ENCODE measurements around the gene PCDHB14. TPM values are rescaled to one million over a fixed set of nuclear protein-coding genes. Genes with fewer than 3 reads are reported as not detected.

PCDHB14 gene
- 0.05 to 0.15 TPM (median 0.08 TPM) in 5 replicates for total RNA-seq (2022; extraction: Qiagen RNA extraction; ENCODE audit: low read depth)

DNA sequence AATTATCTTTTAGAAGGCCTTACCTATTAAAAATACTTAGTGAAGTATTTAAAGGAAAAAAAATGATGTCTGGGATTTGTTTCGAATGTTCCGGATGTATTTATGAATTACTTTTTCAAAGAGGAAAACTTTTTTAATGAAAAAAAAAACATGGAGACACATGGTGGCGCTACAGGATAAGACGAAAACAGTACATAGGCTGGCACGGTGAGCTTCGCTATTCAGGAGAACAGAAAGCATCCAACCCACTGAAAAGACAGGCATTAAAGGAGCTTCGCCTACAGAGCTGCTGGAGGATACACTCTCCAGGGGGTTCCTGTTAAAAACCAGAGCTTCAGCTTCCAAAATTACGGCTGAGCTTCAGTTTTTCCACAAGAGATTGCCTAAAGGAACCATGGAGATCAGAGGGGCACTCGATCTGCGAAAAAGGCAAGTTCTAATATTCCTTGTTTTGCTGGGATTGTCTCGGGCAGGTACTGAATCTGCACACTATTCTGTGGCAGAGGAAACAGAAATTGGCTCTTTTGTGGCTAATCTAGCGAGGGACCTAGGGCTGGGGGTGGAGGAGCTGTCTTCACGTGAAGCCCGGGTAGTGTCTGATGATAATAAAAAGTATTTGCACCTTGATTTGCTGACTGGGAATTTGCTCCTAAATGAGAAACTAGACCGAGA, at the start of gene PCDHB14:
PCDHB14 (plus strand) TSS at position 232 of the 672 bp plus-strand sequence; CDS start at position 395, 163 bp downstream.

DNA sequence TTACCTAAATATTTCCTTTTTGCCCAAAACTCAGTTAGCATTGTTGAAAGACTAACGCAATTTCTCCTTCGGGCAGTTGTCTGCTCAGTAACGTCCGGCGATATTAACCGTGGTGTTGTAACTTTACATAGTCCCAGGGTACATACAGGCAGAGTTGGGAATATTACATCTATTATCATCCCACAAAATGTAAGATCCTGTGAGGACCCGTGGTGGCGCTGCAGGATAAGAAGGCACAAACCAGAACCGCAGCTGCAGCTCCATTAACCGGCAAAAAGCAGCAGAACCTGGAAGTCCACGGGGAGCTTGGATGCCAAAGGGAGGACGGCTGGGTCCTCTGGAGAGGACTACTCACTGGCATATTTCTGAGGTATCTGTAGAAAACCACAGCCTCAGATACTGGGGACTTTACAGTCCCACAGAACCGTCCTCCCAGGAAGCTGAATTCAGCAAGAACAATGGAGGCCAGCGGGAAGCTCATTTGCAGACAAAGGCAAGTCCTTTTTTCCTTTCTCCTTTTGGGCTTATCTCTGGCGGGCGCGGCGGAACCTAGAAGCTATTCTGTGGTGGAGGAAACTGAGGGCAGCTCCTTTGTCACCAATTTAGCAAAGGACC, 45.5 kb upstream of the PCDHB14 start, which contains the start of gene PCDHB8:
PCDHB8 (plus strand) TSS at position 214 of the 615 bp plus-strand sequence; CDS start at position 459, 245 bp downstream.

DNA sequence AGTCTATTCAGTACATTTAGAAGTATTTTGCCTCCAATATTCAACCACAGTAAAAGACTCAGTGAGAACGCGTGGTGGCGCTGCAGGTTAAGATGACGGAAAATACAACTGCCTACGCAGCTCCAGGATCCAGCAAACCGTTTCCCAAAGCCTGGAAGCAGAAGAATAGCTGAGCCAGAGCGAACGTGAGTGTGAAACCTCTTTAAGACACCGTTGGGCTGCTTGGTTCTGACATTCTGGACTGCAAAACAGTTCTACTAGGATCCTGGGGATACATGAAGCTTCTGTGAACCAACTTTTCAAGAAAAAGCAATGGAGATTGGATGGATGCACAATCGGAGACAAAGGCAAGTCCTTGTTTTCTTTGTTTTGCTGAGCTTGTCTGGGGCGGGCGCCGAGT, 40.9 kb upstream of the PCDHB14 start, which contains the start of gene PCDHB16:
PCDHB16 (plus strand) TSS at position 140 of the 400 bp plus-strand sequence; CDS start at position 313, 173 bp downstream.

DNA sequence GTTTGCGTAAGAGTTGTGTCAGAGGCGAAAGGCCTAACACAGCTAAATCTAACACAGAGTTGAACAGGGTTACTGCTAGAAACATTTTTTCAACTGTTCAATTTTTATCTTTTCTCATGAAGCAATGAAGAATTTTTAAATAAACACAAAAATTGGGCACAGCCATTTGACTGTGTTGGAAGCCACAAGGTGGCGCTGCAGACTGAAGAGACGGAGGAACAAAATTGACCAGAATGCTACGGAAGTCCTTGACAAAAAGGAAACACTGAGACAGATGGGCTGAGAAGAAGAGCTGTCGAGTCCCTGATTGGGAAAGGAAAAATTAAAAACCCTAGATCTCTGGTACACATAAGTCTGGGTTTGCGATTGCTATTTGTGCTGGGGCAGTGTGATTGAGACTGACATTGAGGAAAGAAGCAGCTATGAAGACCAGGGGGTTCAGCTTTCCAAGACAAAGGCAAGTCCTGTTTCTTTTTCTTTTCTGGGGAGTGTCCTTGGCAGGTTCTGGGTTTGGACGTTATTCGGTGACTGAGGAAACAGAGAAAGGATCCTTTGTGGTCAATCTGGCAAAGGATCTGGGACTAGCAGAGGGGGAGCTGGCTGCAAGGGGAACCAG, 36.1 kb upstream of the PCDHB14 start, which contains the start of gene PCDHB9:
PCDHB9 (plus strand) TSS at position 265 of the 616 bp plus-strand sequence; CDS start at position 423, 158 bp downstream.

DNA sequence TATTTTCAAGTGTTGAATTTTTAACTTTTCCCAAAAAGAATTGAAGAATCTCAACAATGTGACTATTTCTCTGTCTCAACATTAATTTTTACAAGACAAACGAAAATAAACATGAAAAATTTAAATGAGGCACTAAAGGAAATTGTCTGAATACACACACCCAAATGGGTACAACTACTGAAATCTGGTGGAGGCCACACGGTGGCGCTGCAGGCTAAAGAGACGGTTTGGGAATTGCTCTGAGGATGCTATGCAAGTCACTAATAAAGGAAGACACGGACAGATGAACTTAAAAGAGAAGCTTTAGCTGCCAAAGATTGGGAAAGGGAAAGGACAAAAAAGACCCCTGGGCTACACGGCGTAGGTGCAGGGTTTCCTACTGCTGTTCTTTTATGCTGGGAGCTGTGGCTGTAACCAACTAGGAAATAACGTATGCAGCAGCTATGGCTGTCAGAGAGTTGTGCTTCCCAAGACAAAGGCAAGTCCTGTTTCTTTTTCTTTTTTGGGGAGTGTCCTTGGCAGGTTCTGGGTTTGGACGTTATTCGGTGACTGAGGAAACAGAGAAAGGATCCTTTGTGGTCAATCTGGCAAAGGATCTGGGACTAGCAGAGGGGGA, 30.9 kb upstream of the PCDHB14 start, which contains the start of gene PCDHB10:
PCDHB10 (plus strand) TSS at position 244 of the 616 bp plus-strand sequence; CDS start at position 444, 200 bp downstream.

DNA sequence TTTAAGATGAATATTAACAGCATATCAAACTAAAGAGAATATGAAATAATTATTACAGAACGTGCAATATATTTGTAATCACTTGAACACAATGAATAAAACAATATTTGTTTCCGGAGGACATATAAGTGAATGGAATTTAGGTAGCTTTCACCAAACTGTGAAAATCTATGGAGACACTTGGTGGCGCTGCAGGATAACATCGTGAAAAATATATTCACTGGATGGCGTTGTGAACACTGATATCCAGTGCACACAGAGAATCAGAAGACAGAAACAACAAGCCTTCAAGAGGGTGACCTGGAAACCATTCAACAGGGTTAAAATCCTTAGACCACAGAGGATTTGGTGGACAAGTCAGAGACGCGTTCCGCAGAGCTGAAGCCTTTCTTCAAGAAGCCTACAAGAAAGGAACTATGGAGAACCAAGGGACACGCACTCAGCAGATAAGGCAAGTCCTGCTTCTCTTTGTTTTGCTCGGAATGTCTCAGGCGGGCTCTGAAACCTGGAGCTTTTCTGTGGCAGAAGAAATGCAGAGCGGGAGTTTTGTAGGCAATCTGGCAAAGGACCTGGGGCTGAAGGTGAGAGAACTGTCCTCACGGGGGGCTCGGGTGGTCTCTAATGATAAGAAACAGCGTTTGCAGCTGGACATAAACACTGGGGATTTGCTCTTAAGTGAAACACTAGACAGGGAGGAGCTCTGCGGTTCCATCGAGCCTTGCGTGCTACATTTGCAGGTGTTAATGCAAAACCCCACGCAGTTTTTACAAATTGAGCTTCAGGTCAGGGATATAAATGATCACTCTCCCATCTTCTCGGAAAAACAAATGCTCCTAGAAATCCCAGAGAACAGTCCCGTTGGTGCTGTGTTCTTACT, 23.5 kb upstream of the PCDHB14 start, which contains the start of gene PCDHB11:
PCDHB11 (plus strand) TSS at position 269 of the 877 bp plus-strand sequence; CDS start at position 417, 148 bp downstream.

DNA sequence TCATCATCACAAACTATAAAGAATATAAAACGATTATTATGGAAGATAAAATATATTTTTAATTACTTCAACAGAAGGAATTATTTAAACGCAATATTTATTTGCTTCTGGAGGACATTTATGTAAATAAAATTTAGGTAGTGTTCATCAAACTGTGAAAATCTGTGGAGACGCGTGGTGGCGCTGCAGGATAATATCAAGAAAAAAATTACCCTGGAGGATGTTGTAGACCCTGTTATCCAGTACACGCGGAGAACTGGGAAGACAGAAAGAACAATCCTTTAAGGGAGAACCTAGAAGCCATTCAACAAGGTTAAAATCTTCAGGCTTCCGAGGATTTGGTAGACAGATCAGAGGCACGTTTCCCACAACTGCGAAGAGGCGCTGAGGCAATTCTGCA, 14.7 kb upstream of the PCDHB14 start, which contains the start of gene PCDHB12:
PCDHB12 (plus strand) TSS at position 242 of the 400 bp plus-strand sequence. CDS start 189 bp downstream, outside the sequence.

DNA sequence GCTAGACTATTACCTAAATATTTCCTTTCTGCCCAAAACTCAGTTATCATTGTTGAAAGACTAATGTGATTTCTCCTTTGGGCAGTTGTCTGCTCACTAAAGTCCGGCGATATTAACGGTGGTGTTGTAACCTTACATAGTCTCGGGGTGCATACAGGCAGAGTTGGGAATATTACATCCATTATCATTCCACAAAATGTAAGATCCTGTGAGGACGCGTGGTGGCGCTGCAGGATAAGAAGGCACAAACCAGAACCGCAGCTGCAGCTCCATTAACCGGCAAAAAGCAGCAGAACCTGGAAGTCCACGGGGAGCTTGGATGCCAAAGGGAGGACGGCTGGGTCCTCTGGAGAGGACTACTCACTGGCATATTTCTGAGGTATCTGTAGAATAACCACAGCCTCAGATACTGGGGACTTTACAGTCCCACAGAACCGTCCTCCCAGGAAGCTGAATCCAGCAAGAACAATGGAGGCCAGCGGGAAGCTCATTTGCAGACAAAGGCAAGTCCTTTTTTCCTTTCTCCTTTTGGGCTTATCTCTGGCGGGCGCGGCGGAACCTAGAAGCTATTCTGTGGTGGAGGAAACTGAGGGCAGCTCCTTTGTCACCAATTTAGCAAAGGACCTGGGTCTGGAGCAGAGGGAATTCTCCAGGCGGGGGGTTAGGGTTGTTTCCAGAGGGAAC, 9.3 kb upstream of the PCDHB14 start, which contains the start of gene PCDHB13:
PCDHB13 (plus strand) TSS at position 264 of the 684 bp plus-strand sequence; CDS start at position 469, 205 bp downstream.

DNA sequence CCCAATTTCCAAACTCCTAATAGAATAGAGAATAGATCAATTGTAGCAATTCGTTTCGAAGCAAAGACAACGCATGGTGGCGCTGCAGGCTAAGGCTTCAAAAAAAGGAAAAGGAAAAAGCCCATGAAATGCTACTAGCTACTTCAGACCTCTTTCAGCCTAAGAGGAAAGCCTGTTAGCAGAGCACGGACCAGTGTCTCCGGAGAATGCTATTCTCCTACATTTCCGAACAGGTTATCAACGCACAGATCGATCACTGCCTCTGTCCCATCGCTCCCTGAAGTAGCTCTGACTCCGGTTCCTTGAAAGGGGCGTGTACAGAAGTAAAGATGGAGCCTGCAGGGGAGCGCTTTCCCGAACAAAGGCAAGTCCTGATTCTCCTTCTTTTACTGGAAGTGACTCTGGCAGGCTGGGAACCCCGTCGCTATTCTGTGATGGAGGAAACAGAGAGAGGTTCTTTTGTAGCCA, 22.1 kb downstream of the PCDHB14 start, which contains the start of gene PCDHB15:
PCDHB15 (plus strand) TSS at position 146 of the 468 bp plus-strand sequence; CDS start at position 330, 184 bp downstream.

Other genes with a start within 250 kb of the PCDHB14 start
- not detected in 5 replicates for gene PCDHB1, start 172.0 kb upstream of the PCDHB14 start, total RNA-seq (2022; extraction: Qiagen RNA extraction; ENCODE audit: low read depth)
- gene PCDHB2, start 128.7 kb upstream of the PCDHB14 start, total RNA-seq (2022; extraction: Qiagen RNA extraction; ENCODE audit: low read depth), result 3.3 to 4.1 TPM (median 3.3 TPM) in 5 replicates
- 0.04 to 0.05 TPM in 2 of 5 replicates, not detected in the others for gene PCDHB3, start 122.9 kb upstream of the PCDHB14 start, total RNA-seq (2022; extraction: Qiagen RNA extraction; ENCODE audit: low read depth)
- 0.03 to 0.17 TPM (median 0.05 TPM) in 5 replicates for gene PCDHB4, start 101.5 kb upstream of the PCDHB14 start, total RNA-seq (2022; extraction: Qiagen RNA extraction; ENCODE audit: low read depth)
- 1.2 to 1.9 TPM (median 1.4 TPM) in 5 replicates for gene PCDHB5, start 88.1 kb upstream of the PCDHB14 start, total RNA-seq (2022; extraction: Qiagen RNA extraction; ENCODE audit: low read depth)
- gene PCDHB6, start 73.3 kb upstream of the PCDHB14 start, total RNA-seq (2022; extraction: Qiagen RNA extraction; ENCODE audit: low read depth), result 0.85 to 1.3 TPM (median 1.1 TPM) in 5 replicates
- gene PCDHB7, start 50.7 kb upstream of the PCDHB14 start, total RNA-seq (2022; extraction: Qiagen RNA extraction; ENCODE audit: low read depth), result not detected in 5 replicates
- gene PCDHB8, start 45.6 kb upstream of the PCDHB14 start, total RNA-seq (2022; extraction: Qiagen RNA extraction; ENCODE audit: low read depth), result 0.24 to 0.35 TPM (median 0.29 TPM) in 5 replicates
- gene PCDHB16, start 41.0 kb upstream of the PCDHB14 start, total RNA-seq (2022; extraction: Qiagen RNA extraction; ENCODE audit: low read depth), result 0.04 to 0.19 TPM (median 0.06 TPM) in 5 replicates
- gene PCDHB9, start 36.2 kb upstream of the PCDHB14 start, total RNA-seq (2022; extraction: Qiagen RNA extraction; ENCODE audit: low read depth), result 0.05 to 0.12 TPM in 2 of 5 replicates, not detected in the others
- 0.04 to 0.06 TPM (median 0.05 TPM) in 3 of 5 replicates, not detected in the others for gene PCDHB10, start 31.0 kb upstream of the PCDHB14 start, total RNA-seq (2022; extraction: Qiagen RNA extraction; ENCODE audit: low read depth)
- gene PCDHB11, start 23.7 kb upstream of the PCDHB14 start, total RNA-seq (2022; extraction: Qiagen RNA extraction; ENCODE audit: low read depth), result 0.07 to 0.12 TPM (median 0.11 TPM) in 3 of 5 replicates, not detected in the others
- gene PCDHB12, start 14.6 kb upstream of the PCDHB14 start, total RNA-seq (2022; extraction: Qiagen RNA extraction; ENCODE audit: low read depth), result 0.02 TPM in 1 of 5 replicates, not detected in the others
- gene PCDHB13, start 9.4 kb upstream of the PCDHB14 start, total RNA-seq (2022; extraction: Qiagen RNA extraction; ENCODE audit: low read depth), result 0.05 to 0.09 TPM (median 0.06 TPM) in 5 replicates
- 0.05 to 0.06 TPM in 2 of 5 replicates, not detected in the others for gene PCDHB15, start 22.1 kb downstream of the PCDHB14 start, total RNA-seq (2022; extraction: Qiagen RNA extraction; ENCODE audit: low read depth)
- gene SLC25A2, start 80.7 kb downstream of the PCDHB14 start, total RNA-seq (2022; extraction: Qiagen RNA extraction; ENCODE audit: low read depth), result not detected in 5 replicates
- 67.8 to 84.2 TPM (median 73.3 TPM) in 5 replicates for gene TAF7, start 97.4 kb downstream of the PCDHB14 start, total RNA-seq (2022; extraction: Qiagen RNA extraction; ENCODE audit: low read depth)
- 0.37 to 0.48 TPM (median 0.40 TPM) in 5 replicates for gene PCDHGA1, start 107.2 kb downstream of the PCDHB14 start, total RNA-seq (2022; extraction: Qiagen RNA extraction; ENCODE audit: low read depth)
- gene PCDHGA2, start 115.4 kb downstream of the PCDHB14 start, total RNA-seq (2022; extraction: Qiagen RNA extraction; ENCODE audit: low read depth), result 0.66 to 0.87 TPM (median 0.76 TPM) in 5 replicates
- gene PCDHGA3, start 120.5 kb downstream of the PCDHB14 start, total RNA-seq (2022; extraction: Qiagen RNA extraction; ENCODE audit: low read depth), result 0.02 to 0.04 TPM (median 0.03 TPM) in 3 of 5 replicates, not detected in the others
- gene PCDHGB1, start 126.8 kb downstream of the PCDHB14 start, total RNA-seq (2022; extraction: Qiagen RNA extraction; ENCODE audit: low read depth), result 1.6 to 2.1 TPM (median 1.8 TPM) in 5 replicates
- 0.09 to 0.17 TPM (median 0.14 TPM) in 5 replicates for gene PCDHGA4, start 131.7 kb downstream of the PCDHB14 start, total RNA-seq (2022; extraction: Qiagen RNA extraction; ENCODE audit: low read depth)
- 0.09 to 0.20 TPM (median 0.14 TPM) in 4 of 5 replicates, not detected in the other for gene PCDHGB2, start 136.7 kb downstream of the PCDHB14 start, total RNA-seq (2022; extraction: Qiagen RNA extraction; ENCODE audit: low read depth)
- gene PCDHGA5, start 140.8 kb downstream of the PCDHB14 start, total RNA-seq (2022; extraction: Qiagen RNA extraction; ENCODE audit: low read depth), result 0.07 to 0.22 TPM (median 0.18 TPM) in 5 replicates
- 0.19 to 0.37 TPM (median 0.31 TPM) in 5 replicates for gene PCDHGB3, start 146.9 kb downstream of the PCDHB14 start, total RNA-seq (2022; extraction: Qiagen RNA extraction; ENCODE audit: low read depth)
- gene PCDHGA6, start 150.5 kb downstream of the PCDHB14 start, total RNA-seq (2022; extraction: Qiagen RNA extraction; ENCODE audit: low read depth), result 0.19 to 0.39 TPM (median 0.26 TPM) in 5 replicates
- 0.84 to 1.3 TPM (median 1.1 TPM) in 5 replicates for gene PCDHGA7, start 159.4 kb downstream of the PCDHB14 start, total RNA-seq (2022; extraction: Qiagen RNA extraction; ENCODE audit: low read depth)
- 0.77 to 1.0 TPM (median 0.88 TPM) in 5 replicates for gene PCDHGB4, start 164.4 kb downstream of the PCDHB14 start, total RNA-seq (2022; extraction: Qiagen RNA extraction; ENCODE audit: low read depth)
- 0.02 to 0.03 TPM (median 0.02 TPM) in 3 of 5 replicates, not detected in the others for gene PCDHGA8, start 169.3 kb downstream of the PCDHB14 start, total RNA-seq (2022; extraction: Qiagen RNA extraction; ENCODE audit: low read depth)
- gene PCDHGB5, start 174.6 kb downstream of the PCDHB14 start, total RNA-seq (2022; extraction: Qiagen RNA extraction; ENCODE audit: low read depth), result 2.3 to 2.7 TPM (median 2.6 TPM) in 5 replicates
- 0.04 to 0.09 TPM (median 0.06 TPM) in 4 of 5 replicates, not detected in the other for gene PCDHGA9, start 179.4 kb downstream of the PCDHB14 start, total RNA-seq (2022; extraction: Qiagen RNA extraction; ENCODE audit: low read depth)
- 0.09 to 0.23 TPM (median 0.13 TPM) in 5 replicates for gene PCDHGB6, start 184.7 kb downstream of the PCDHB14 start, total RNA-seq (2022; extraction: Qiagen RNA extraction; ENCODE audit: low read depth)
- 0.03 TPM in 1 of 5 replicates, not detected in the others for gene PCDHGA10, start 189.6 kb downstream of the PCDHB14 start, total RNA-seq (2022; extraction: Qiagen RNA extraction; ENCODE audit: low read depth)
- 0.06 to 0.08 TPM (median 0.06 TPM) in 4 of 5 replicates, not detected in the other for gene PCDHGB7, start 194.3 kb downstream of the PCDHB14 start, total RNA-seq (2022; extraction: Qiagen RNA extraction; ENCODE audit: low read depth)
- gene PCDHGA11, start 197.7 kb downstream of the PCDHB14 start, total RNA-seq (2022; extraction: Qiagen RNA extraction; ENCODE audit: low read depth), result not detected in 5 replicates
- gene PCDHGA12, start 207.2 kb downstream of the PCDHB14 start, total RNA-seq (2022; extraction: Qiagen RNA extraction; ENCODE audit: low read depth), result 0.02 to 0.03 TPM in 2 of 5 replicates, not detected in the others

All from A549 treated with DMSO at 1 μM for 4 hours (cell line).